GM21390 (cell line): ENCODE measurements around the gene SMAD6.

ENCODE experiments used
- ATAC-seq: cut with Tn5 transposase; IDR thresholded peaks from one replicate; pipeline ENCODE4 v1.9.1; 2021; ENCODE audit not compliant: unreplicated experiment

Gene SMAD6

GRCh38 chr15:66719471-66719870 is 17.4 kb downstream of the SMAD6 start:
- no peak for ATAC-seq

- no peak for ATAC-seq
These were observed 18.4 kb downstream of the SMAD6 start for GRCh38 chr15:66720206-66721010.

- ATAC-seq, result no peak
These were observed 19.0 kb downstream of the SMAD6 start for GRCh38 chr15:66721020-66721419.

GRCh38 chr15:66721501-66721937 is 19.5 kb downstream of the SMAD6 start:
- no peak for ATAC-seq

GRCh38 chr15:66721954-66722353 is 19.9 kb downstream of the SMAD6 start:
- no peak for ATAC-seq

- ATAC-seq, result no peak
These were observed 20.9 kb downstream of the SMAD6 start for GRCh38 chr15:66722757-66723540.

- ATAC-seq, result no peak
These were observed 22.0 kb downstream of the SMAD6 start for GRCh38 chr15:66723826-66724731.

- no peak for ATAC-seq
These were observed 22.9 kb downstream of the SMAD6 start for GRCh38 chr15:66724732-66725463.

GRCh38 chr15:66725464-66725785 is 23.4 kb downstream of the SMAD6 start:
- ATAC-seq, result no peak

- no peak for ATAC-seq
These were observed 24.4 kb downstream of the SMAD6 start for GRCh38 chr15:66726386-66726785.

GRCh38 chr15:66729331-66729951 is 27.4 kb downstream of the SMAD6 start:
- no peak for ATAC-seq

- ATAC-seq, result no peak
These were observed 28.4 kb downstream of the SMAD6 start for GRCh38 chr15:66730168-66731021.

- ATAC-seq, result no peak
These were observed 31.9 kb downstream of the SMAD6 start for GRCh38 chr15:66733976-66734375.

- ATAC-seq, result no peak
These were observed 33.2 kb downstream of the SMAD6 start for GRCh38 chr15:66734961-66735908.

GRCh38 chr15:66735909-66736305 is 33.9 kb downstream of the SMAD6 start:
- ATAC-seq, result no peak

- ATAC-seq, result no peak
These were observed 35.4 kb downstream of the SMAD6 start for GRCh38 chr15:66737243-66738010.

GRCh38 chr15:66738116-66738515 is 36.1 kb downstream of the SMAD6 start:
- ATAC-seq, result no peak
